ENCODE results near the gene TBC1D13.
"Not testable (repeated sequence)": the region's sequence is repeated elsewhere in the genome, so short reads cannot be mapped to it uniquely, and the experiment has no call there.

The TBC1D13 gene

DNA sequence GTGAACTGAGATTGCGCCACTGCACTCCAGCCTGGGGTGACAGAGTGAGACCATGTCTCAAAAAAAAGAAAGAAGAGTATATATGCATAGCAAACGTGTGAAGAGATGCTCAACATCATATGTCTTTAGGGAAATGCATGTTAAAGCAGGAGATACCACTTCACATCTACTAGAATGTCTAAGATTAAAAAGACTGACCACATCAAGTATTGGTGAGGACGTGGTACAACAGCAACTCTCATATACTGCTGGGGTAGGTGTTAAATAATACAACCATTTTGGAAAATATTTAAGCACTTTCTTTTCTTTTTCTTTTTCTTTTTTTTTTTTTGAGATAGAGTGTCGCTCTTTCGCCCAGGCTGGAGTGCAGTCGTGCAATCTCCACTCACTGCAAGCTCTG lies 1.6 kb upstream of the TBC1D13 start:
- no peak for DNase-seq

DNA sequence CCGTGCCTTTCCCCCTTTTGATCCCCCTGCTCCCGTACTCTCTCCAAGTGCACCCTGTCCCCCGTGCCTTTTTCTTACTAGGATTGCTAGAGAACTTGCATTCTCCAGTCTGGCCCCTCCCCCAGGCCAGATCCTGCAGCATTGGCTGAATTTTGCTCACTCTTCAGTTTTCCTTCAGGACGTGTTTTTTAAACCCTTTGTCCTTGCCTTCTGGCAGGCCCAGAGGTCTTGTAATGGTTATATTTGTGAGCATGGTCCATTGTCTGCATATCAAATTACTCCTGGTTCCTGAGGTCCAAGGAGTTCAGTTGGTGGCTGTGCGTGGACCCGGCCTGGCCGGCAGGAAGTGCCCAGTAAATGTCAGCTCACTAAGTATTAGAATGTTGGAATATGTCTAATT lies 606 bp downstream of the TBC1D13 start:
- DNase-seq = no peak

DNA sequence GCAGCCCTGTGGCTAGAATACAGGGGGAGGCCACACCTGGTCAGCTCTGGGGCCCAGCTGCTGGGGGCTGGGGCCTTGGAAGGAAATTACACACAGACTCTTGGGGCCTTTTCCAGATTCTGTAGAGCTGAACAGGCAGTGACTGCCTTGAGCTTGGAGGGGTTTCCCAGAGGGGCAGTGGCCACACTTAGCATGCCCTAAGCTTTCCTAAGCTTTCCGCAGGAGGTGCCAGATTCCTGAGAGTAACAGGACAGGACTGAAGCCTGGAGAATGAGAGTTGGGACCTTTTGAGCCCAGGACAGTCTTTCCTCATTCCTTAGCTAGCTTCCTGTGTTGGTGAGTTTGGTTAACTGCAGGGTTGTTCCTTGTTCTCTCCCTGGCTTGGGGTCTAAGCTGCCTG lies 1.4 kb downstream of the TBC1D13 start:
- no peak for DNase-seq

DNA sequence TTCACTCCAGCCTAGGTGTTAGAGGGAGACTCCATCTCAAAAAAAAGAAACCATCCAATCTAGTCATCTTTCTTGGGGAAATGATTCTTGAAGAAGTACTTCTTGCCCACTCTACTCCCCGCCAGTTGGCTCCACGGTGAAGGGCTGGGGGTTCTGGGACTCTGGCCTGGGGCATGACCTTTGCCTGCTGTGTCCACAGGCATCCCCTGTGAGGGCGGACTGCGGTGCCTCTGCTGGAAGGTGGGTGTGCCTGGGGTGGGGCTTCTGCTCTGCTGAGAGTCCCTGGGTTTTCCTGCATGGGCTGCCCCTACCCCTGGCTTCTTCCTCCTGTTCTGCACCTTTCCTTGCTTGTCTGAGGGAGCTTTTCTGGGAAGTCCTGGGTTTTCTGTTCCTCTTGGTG lies 3.5 kb downstream of the TBC1D13 start:
- no peak for DNase-seq

DNA sequence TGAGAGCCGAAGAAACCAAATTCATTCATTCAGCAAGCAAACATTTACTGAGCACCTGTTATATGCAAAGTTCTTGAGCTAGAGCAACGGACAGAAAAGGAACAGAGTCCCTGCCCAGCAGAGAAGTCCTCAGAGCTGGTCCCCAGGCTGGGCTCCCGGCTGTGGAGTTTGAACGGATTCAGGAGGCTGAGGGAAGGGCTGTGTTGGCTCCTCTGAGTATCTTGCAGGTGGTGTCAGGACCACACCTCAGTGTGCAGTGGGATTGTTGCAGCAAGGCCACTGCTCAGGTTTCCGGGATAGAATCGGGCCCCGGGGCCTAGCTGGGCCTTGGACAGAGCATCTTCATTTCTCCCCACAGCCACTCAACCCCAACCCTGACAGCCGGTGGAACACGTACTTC lies 5.1 kb downstream of the TBC1D13 start:
- DNase-seq = no peak

DNA sequence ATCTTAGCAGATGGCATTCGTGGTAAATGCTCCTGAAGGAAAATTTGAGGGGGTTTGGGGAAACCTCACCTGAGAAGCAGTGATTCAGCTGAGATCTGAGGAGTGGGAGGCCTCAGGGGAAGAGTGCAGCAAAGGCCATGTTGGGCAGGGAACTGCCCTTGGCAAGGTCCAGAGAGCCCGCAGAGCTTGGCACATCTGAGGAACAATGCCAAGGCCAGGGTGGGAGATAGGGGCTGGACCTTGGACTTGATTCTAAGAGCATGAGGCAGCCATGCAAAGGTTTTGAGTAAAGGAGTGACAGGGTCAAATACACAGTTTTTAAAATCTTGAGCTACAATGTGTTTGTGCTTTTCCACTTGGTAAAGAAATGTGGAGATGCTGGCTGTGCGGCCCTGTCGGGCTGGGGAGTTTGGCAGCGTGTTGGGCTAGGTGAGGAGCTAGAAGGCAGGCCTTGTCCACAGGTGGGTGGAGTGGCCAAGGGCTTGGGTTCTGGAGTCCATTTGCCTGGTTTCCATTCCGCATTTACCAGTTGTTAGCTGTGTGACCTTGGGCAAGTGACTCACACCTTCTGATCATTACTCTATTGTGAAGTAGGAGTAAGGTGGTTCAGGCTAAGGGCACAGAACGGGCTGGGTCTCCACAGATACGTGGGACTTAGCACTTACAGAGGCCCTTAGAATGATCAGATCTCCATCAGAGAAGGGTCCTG lies 6.1 kb downstream of the TBC1D13 start:
- DNase-seq = no peak

DNA sequence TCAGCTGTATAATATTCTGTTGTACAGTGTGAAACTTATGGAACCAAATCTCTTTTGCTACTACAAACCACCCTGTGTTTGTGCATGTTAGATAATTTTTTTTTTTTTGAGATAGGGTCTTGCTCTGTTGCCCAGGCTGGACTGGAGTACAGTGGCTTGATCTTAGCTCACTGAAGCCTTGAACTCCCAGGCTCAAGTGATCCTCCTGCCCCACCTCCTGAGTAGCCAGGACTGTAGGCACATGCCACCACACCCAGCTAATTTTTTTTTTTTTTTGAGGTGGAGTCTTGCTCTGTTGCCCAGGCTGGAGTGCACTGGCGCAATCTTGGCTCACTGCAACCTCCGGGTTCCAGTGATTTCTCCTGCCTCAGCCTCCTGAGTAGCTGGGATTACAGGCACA lies 7.9 kb downstream of the TBC1D13 start:
- not testable (repeated sequence) for DNase-seq

DNA sequence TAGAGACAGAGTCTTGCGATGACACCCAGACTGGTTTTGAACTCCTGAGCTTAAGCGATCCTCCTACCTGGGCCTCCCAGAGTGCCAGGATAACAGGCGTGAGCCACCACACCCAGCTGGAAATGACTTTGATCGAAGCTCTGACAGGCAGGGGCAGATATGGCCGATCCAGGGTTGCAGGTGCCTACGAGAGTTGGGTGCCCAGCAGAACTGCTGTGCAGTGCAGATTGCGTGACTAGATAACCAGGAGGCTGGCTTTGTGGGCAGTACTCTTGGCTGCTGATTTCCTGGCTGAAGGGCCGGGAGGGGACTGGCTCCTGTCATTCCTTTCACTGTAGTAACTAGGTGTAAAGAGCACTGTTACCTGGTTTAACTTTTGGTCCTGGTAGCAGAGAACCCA lies 11.8 kb downstream of the TBC1D13 start:
- DNase-seq = no peak

DNA sequence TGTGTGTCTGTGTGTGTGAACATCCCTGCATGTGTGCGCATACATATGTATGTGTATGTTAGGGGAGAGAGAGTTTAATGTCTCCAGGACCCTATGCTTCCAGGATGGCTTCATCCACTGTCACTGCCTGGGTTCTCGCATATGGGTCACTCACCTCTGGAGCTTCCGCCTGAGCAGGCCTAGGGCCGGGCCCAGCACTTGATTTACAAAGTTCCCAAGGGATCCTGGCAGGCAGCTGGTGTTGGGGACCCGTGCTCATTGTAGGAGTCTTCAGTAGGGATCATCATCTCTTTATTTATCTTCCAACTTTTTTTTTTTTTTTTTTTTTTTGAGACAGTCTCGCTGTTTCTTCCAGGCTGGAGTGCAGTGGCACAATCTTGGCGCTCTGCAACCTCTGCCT lies 13.0 kb downstream of the TBC1D13 start:
- no peak for DNase-seq

DNA sequence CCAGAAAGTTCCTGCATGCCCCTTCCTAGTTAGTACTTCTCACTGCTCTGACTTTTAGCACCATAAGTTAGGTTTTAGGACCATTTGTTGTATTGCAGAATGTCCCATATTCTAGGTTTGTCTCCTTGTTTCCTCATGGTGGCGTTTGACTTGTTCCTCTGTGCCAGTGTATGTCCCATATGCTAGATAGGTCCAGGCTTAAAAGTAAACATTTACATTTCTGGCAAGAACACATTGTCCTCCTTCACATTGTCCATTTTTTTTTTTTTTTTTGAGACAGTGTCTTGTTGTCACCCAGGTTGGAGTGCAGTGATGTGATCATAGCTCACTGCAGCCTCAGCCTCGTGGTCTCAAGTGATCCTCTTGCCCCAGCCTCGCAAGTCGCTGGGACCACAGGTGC lies 15.4 kb downstream of the TBC1D13 start:
- no peak for DNase-seq

DNA sequence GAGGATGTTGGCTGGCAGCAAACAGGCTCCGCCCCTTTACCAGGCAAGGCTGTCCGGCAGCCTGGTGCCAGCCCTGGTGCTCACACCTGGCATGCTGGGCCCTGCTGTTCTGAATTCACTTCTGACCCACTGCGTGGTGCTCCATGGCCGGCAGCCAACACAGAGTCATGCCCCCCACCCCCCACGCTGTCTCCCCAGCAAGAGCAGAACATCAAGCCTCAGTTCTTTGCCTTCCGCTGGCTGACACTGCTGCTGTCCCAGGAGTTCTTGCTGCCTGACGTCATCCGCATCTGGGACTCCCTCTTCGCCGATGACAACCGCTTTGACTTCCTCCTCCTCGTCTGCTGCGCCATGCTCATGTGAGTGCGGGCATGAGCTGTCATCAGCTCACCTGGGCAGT lies 18.6 kb downstream of the TBC1D13 start:
- DNase-seq = no peak

DNA sequence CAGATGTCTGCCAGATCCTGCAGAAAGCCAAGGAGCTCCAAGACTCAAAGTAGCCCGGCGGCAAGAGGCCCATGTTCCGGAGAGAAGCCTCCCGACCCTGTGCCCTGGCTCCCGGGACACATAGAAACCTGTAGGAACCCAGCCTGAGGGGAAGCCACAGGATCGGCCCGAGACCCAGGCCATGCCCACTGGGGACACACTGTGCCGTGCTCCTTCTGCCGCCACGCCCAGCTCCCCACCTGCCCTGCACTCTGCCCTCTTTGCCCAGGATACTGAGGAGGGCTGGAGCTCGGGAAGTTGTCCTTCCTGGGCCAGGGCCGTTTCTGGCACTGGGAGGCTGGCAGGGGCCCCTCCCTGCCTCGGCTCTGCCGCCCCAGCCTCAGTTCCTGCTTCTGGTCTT lies 20.8 kb downstream of the TBC1D13 start:
- DNase-seq = no peak

DNA sequence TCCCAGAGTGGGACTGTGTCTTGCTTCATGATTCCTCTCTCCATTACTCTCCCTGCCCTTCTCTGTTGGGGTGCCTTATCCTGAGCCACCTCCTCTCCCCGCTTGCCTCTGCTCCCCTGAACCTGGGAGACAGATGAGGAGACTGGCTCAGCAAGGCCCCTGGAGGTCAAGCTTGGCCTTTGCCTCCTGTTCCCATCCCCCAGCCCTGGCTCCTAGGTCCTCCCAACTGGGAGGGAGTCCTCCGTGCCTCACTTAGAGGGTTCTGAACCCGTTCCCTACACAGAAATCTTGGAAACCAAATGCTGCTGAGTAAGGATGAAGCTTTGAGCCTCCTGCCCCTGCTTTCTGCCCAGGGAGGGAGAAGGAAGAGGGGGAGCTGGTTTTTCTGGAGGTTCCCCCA lies 21.5 kb downstream of the TBC1D13 start:
- DNase-seq = no peak

DNA sequence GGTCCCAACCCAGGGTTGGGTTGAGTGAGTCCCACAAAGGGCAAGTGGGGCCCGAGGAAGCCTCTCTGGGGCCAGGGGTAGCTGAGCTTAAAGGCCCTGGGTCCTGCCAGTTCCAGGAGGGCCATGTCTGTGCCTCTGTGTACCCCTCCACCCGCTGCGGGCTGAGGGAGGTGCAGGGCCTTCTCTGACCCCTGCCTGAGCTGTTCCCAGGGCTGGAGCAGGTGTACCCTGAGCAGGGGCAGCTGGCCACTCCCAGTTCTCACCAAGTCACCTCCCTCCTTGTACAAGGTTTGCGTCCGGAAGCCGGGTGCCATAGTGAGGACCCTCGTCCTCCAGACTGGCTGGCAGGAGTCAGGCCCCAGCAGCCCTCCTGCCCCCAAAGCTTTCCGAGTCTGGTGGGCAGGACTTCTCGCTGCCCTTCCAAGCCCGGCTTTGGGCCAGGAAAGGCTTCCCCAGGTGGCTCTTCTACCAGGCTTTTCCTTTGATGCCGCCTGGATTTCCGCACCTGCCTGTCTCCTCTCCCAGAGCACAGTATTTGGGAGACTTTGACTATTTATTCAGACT lies 22.1 kb downstream of the TBC1D13 start:
- DNase-seq = no peak

DNA sequence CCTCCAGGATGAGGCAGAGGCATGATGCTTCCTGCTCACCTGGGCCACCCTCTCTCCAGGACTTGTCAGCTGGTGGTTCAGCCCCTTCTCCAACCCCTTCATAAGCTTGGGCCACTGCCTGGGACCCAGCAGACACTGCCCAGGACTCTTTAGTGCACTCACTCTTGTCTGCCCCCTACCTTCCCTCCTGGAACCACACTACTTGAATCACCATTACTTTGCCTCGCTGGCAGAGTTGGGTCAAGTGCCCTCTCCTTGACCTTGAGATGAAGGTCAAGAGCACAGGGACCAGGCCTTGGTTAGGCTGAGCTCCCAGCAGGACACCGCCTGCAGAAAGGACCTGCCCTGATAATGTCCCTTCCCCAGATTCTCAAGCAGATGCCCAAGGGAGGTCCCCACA lies 22.8 kb downstream of the TBC1D13 start:
- DNase-seq = no peak

DNA sequence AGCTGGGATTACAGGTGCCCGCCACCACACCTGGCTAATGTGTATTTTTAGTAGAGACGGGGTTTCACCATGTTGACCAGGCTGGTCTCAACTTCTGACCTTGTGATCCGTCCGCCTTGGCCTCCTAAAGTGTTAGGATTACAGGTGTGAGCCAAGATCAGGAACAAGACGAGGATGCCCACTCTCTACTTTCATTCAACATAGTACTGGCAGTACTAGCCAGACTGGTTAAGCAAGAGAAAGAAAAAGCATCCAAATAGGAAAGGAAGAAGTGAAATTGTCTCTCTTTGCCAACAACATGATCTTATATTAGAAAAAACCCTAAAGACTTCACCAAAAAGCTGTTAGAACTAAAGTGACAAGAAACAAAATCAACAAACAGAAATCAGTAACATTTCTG lies 23.8 kb downstream of the TBC1D13 start:
- no peak for DNase-seq

DNA sequence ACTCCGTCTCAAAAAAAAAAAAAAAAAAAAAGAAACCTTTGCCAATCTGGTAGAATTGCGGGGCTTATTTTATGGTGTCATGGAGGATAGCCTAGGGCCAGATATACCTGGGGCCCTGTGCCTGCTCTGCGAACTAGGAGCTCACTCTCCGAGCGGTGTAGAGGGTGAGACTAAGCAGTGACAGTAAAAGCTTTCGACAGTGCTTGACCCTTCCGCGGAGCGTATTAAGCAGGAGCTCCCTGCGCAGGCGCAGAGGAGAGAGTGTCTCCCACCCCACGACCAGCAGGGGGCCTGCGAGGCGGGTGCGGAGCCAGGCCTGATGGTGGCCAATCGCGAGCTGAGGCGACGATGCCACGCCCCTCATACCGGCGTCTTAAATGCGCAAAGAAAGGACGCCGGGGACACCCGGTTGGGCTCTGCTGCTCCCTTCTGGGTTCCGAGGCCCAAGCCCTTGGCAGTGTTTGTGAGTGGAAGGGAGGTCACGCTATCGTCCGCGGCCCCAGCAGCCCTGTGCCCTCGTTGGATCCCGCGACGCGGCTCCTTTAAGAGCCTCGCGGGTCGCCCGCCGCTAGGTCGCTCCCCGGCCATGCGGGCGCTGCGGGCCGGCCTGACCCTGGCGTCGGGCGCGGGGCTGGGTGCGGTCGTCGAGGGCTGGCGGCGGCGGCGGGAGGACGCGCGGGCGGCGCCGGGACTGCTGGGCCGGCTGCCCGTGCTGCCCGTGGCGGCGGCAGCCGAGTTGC lies 31.2 kb downstream of the TBC1D13 start, which contains the start of gene ENDOG:
TSS of gene ENDOG (plus strand) at position 402 of the 740 bp plus-strand sequence. CDS start at position 587, 185 bp downstream.
- peak; percentile 98 for DNase-seq

DNA sequence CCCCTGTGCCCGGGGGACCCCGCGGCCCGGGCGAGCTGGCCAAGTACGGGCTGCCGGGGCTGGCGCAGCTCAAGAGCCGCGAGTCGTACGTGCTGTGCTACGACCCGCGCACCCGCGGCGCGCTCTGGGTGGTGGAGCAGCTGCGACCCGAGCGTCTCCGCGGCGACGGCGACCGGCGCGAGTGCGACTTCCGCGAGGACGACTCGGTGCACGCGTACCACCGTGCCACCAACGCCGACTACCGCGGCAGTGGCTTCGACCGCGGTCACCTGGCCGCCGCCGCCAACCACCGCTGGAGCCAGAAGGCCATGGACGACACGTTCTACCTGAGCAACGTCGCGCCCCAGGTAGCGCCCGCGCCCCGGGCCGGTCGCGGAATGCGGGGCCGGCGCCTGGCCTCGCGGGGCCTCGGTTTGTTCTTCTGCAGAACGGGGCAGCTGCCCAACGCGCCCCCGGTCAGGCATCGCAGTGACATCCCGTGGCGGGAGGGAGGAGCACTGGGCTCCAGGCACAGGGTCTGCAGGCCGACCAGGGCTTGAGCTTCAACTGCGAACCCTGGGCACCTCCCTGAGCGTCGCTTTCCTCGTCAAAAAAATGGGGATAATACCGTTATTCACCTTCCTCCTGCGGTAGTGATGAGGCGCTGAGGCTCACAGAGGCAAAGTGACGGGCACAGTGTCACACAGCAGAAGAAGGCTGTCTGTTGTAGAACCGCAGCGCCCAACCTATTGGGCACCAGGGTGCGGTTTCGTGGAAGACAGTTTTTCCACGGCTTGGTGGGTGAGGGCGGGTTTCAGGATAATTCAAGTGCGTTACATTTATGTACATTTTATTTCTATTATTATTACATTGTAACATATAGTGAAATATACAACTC lies 32.0 kb downstream of the TBC1D13 start:
- peak; percentile 18 for DNase-seq

DNA sequence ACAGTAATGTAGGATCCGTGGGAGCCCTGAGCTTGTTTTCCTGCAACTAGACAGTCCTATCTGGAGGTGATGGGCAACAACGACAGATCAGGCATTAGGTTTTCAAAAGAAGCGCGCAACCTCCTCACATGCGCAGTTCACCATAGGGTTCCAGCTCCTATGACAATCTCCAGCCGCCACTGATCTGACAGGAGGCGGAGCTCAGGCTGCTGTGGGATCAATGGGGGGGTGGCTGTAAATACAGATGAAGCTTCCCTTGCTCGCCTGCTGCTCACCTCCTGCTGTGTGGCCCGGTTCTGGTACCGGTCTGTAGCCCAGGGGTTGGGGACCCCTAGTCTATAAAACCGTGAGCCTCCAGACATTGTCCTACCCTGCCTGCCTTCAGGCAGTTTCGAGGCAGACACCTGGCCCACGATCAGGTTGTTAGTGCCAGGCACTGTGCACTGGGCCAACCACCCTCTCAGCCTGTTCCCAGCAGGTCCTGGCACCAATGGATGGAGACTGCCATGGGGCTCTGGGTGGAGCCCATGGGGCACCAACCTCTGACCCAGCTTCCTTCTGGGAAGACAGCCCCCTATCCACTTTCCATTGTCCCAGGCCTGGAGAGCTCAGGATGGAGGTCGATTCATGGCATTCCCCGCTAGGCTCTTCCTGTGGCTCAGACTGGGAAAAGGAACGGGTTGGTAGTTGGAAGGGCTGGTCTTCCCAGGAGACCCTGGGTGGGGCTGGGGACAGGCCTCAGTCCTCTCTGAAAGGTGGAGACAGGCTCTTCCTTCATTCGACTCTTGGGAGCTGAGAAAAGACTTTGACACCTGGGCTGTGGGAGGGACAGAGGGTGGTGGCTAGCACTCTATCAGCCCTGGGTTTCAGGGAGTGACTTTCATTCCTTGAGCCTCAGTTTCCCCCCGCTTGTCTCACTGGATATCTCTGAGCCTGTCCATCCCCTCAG lies 32.9 kb downstream of the TBC1D13 start:
- DNase-seq = no peak

DNA sequence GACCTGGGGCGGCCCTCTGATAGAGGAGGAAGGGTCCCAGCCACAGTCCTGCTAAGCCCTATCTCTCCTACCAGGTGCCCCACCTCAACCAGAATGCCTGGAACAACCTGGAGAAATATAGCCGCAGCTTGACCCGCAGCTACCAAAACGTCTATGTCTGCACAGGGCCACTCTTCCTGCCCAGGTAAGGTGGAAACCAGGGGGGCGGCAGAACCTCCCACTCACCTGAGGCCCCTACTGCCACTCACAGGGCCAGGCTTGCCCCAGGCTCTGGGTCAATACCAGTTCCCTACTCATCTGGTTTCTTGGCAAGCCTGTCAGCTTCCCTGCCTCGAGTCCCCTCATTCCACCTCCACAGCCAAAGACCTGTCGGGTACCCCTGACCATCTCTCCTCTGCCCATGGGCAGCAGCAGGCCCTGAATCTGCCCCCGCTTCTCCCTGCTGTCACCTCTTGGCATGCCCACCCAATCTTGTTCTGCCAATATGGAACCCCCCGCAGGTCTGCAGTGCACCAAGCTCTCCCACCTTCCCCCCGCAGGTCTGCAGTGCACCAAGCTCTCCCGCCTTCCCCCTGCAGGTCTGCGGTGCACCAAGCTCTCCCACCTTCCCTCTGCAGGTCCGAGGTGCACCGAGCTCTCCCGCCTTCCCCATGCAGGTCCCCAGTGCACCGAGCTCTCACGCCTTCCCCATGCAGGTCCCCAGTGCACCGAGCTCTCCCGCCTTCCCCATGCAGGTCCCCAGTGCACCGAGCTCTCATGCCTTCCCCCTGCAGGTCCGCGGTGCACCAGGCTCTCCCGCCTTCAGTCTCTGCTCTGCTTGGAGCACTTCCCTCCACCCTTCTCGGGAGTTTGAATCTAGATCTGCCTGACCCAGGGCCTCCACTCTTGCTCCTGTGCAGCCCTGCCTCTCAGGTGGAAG lies 33.9 kb downstream of the TBC1D13 start:
- no peak for DNase-seq
